Raji (cell line): ENCODE measurements around the gene FGD6.

Experiments
- POLR2A ChIP-seq: IDR thresholded peaks from 2 replicates; pipeline ENCODE4 v1.6.1; 2011; ENCODE audit warnings: low read depth, low read length, control low read depth; ENCODE audit not compliant: insufficient read depth

Gene FGD6

GRCh38 chr12:95173392-95174251, 43.6 kb downstream of the FGD6 start:
- no peak for TF ChIP-seq POLR2A

- TF ChIP-seq POLR2A = no peak
Measured at GRCh38 chr12:95169368-95169767, 47.9 kb downstream of the FGD6 start.

- TF ChIP-seq POLR2A = no peak
Measured at GRCh38 chr12:95168746-95169145, 48.5 kb downstream of the FGD6 start.

GRCh38 chr12:95164656-95165055, 52.6 kb downstream of the FGD6 start:
- no peak for TF ChIP-seq POLR2A

DNA sequence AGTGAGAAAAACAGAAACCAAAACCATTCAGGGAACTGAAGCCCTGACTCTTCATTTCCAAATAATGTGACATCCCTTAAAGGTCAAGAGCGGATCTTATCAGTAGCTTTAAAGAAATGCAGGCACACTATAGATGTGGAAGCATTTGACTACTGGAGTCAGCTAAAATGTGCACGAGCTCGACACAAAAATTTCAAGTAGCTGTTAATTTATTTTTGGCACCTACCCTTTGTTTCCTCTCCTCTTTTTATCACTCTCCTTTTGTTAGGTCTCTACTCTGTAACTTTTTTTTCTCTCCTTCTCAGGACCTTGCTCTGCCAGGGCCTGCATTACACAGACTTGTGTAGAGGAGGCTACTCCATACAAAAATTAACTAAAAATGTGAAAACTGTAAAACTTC, 58.3 kb downstream of the FGD6 start:
- TF ChIP-seq POLR2A = no peak

- TF ChIP-seq POLR2A = no peak
Measured at GRCh38 chr12:95151821-95152220, 65.4 kb downstream of the FGD6 start.

DNA sequence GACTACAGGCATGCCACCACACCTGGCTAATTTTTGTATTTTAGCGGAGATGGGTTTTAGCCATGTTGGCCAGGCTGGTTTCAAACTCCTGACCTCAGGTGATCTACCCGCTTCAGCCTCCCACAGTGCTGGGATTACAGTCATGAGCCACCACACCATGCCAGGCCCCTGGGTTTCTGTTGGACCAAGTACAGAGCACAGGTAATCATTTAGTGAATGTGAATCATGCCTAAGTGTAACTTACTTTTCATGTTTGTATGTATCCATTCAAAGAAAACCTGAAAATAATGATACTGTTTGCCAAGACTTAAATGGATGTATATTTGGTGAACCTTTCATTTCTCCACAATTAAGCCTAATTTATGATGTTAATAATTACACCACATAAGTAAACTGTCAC, 65.9 kb downstream of the FGD6 start:
- TF ChIP-seq POLR2A = no peak

DNA sequence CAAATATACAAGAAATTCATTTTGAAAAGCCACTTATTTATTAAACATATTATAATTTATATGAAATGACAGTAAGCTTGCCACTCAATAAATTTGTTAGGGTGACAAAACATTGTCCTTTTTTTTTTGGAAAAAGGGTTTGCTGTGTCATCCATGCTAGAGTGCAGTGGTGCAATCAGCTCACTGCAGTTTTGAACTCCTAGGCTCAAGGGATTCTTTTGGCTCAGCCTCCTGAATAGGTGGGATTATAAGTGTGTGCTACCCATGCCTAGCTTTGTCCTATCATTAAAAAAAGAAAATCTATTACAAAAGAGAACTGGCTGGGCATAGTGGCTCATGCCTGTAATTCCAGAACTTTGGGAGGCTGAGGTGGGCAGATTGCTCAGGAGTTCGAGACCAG, 66.8 kb downstream of the FGD6 start:
- TF ChIP-seq POLR2A = no peak

DNA sequence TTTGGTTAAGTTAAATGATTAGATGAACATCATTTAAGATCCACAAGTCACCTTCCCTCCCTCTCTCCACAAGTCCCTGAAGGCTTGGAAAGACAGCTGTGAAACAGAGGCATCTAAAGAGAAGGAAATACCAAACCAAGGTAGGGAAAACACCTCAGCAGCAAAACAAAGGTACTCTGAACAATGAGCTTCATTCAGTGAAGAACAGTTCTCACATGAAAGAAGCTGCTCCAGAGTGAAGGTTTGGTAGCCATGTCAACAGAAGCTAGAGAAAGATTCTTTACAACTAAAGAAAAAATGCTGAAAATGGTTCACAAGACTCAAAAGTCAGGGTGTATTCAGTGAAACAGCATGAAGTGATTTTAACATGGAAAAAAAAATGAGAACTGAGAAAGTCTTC, 69.4 kb downstream of the FGD6 start:
- TF ChIP-seq POLR2A = no peak

DNA sequence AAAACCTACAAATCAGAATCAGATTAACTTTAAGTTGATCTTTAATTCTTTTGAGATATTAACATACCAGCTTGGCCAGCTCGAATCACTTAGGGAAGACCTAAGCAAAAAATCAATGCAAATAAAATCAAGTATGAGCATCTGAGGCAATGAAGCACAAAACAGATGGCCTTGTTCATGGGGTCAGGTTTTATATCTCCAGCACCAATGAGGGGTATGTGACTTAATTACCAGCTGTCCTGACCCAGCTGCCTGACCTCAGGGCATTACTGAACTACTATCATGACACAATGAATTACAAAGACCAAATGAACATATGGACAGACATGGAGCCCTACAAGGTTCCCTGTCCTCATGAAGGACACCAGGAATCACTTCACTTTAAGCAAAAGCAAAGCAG, 70.5 kb downstream of the FGD6 start:
- no peak for TF ChIP-seq POLR2A

DNA sequence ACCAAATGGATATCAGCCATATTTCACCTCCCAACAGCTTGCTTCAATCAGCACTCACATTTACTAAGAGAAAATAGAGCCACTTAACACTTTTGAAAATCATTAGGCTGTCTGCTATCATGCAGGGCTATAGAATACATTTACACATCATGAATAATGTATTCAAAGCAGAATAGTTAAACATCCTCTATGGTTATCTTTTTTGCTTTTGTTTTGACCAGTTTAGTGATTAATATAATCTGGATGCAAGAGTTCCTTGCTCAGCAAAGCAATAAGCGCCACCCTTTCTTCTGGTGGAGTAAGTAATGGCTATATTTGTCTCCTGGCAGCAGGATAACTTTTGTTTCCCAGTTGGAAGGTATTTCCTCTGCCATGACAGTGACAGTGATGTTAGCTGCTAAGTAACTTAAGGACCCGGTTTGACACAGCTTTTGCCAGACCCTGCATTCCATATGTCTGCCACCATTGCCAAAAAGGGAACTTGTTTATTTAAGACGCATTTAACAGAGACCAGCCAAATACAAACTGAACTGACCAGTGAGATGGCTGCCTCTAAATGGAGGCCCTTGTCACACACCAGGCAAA, 73.6 kb downstream of the FGD6 start:
- TF ChIP-seq POLR2A = no peak

GRCh38 chr12:95142431-95143151, 74.7 kb downstream of the FGD6 start:
- no peak for TF ChIP-seq POLR2A

DNA sequence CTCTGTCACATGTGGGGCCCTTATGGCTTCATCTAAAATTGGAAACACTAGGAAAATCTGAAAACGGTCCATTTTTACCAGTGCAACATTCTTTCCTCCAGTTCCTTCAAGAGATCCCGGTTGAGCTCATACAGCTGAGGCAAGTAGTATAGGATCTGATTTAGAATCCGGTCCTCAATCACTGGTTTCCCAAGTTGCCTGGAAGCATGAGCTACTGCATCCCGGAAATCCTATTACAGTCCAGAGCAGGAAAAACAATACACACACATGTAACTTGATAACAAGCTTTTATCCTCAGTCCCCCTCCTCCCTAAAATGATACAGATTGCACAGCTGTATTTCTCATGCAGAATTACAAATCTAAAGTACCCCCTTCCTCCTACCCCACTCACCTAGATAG, 76.0 kb downstream of the FGD6 start:
- no peak for TF ChIP-seq POLR2A

DNA sequence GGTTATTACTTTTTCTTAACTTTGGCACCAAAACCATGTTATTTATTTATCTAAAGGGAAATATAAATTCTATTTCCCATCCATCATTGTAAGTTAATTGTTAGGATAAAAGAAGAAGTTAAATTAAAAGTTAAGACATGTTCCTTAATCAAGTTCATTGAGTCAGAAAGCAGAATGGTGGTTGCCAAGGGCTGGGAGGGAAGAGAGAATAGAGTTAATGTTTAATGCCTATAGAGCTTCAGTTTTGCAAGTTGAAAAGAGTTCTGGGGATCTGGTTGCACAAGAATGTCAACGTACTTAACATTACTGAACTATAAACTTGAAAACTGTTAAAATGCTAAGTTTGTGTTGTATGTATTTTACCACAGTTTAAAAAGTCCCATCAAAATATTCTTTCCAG, 80.7 kb downstream of the FGD6 start:
- no peak for TF ChIP-seq POLR2A

- no peak for TF ChIP-seq POLR2A
Measured at GRCh38 chr12:95134085-95134484, 83.2 kb downstream of the FGD6 start.

DNA sequence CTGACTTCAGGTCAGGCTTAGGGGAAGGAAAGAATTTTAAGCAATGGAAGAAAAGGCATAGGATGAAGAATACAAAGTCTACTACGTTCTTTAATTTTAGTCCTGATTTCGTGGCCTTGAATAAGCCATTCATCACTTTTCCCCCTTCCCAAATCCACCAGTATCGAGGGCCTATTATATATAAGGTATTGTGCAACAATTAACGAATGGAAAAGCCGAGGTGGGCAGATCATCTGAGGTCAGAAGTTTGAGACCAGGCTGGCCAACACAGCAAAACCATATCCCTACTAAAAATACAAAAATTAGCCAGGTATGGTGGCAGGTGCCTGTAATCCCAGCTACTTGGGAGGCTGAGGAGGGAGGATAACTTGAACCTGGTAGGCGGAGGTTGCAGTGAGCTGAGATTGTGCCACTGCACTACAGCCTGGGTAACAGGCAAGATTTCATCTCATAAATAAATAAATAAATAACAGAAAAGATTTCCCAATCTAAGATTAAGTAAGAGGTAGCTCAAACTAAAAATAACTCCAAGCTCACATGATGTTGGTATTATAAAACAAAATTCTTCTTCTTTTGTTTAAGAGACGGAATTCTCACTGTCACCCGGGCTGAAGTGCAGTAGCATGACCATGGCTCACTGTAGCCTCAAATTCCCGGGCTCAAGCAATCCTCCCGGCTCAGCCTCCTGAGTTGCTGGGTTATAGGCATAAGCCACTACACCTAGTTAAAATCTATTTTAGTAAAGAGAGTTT, 85.5 kb downstream of the FGD6 start:
- no peak for TF ChIP-seq POLR2A

DNA sequence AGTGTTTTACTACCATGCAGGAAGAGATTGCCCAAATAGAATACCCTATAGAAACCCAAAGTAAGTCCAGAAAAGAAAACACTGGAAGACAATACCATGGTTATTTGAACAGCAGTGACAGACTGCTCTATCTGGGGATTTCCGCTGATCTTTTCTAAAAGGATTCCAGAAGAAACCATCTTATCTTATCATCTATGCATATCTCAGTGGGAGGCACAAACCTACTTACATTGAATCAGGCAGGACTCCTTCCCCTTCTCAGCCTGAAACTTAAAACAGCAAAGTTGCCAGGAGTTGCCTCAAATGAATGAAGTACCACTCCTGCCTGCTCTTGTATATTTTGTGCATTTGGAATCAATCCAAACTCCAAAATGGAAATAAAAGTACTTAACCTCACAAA, 87.2 kb downstream of the FGD6 start:
- TF ChIP-seq POLR2A = no peak
